ENCODE data around the gene S100PBP.
"Not testable (repeated sequence)": the region's sequence is repeated elsewhere in the genome, so short reads cannot be mapped to it uniquely, and the experiment has no call there.

Gene S100PBP

DNA sequence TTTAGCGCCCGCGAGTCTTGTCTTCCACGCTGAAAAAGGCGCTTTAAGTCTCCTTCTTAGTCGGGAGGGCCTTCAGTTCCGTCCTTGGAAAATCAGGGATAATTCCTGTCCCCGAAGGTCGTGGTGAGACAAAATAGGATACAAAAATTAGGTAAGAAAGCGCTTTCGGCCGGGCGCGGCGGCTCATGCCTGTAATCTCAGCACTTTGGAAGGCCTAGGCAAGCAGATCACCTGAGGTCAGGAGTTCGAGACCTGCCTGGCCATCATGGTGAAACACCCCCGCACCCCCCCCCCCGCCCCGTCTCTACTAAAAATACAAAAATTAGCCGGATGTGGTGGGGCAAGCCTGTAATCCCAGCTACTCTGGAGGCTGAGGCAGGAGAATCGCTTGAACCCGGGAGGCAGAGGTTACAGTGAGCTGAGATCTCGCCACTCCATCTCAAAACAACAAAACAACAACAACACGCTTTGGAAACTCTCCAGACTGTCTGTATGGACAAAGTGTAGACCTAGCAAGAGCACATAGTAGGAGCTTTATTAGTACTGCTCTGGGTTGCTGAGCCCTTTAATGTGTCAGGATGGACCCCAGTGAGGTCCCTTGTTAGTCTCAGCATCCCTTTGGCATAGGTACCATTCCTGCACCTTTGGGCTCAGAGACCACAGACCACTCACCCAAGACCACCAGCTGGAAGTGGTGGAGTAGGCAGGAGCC, 84.5 kb downstream of the S100PBP start:
- ATAC-seq (ENCODE audit: low read depth) (no peak), DNase-seq (ENCODE audit: low spot score) (peak; percentile 29)
- Histone ChIP-seq H3K27me3 (ENCODE audit: insufficient read depth, poor library complexity, severe bottlenecking) (no peaks in the 10 kb centered on the region), H3K9me3 (ENCODE audit: severe bottlenecking) (no peaks in the 10 kb centered on the region), H3K4me1 (ENCODE audit: insufficient read depth, poor library complexity, severe bottlenecking) (no peaks in the 10 kb centered on the region), H3K36me3 (ENCODE audit: low read depth) (no peaks in the 10 kb centered on the region), H3K4me3 (ENCODE audit: severe bottlenecking) (peak overlapping the region; percentile 81), H3K27ac (ENCODE audit: poor library complexity, severe bottlenecking) (no peak overlapping the region)
- TF ChIP-seq, protein P1, sequence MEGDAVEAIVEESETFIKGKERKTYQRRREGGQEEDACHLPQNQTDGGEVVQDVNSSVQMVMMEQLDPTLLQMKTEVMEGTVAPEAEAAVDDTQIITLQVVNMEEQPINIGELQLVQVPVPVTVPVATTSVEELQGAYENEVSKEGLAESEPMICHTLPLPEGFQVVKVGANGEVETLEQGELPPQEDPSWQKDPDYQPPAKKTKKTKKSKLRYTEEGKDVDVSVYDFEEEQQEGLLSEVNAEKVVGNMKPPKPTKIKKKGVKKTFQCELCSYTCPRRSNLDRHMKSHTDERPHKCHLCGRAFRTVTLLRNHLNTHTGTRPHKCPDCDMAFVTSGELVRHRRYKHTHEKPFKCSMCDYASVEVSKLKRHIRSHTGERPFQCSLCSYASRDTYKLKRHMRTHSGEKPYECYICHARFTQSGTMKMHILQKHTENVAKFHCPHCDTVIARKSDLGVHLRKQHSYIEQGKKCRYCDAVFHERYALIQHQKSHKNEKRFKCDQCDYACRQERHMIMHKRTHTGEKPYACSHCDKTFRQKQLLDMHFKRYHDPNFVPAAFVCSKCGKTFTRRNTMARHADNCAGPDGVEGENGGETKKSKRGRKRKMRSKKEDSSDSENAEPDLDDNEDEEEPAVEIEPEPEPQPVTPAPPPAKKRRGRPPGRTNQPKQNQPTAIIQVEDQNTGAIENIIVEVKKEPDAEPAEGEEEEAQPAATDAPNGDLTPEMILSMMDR (IDR thresholded peaks at IDR 0.05; ENCODE audit: poor library complexity, severe bottlenecking) = no peak

DNA sequence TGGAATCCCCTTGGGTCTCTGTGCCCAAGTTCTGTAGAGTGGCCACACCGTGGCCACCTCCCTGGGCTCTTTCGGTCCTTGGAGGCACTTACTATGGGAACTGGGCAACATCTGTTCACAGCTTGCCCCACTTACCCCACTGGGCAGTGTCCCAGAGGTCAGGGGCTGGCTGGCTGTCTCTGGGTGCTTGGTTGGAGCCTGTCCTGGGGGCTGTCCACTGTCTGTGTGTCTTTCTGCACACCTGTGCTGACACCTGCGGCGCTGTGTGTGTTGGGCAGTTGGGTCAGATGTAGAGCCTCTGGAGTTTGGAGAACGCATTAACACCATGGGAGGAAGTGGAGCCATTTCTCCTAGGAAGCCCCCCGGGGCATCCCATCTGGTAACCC, 85.1 kb downstream of the S100PBP start:
- ATAC-seq (ENCODE audit: low read depth) (no peak), DNase-seq (ENCODE audit: low spot score) (peak; percentile 19)
- TF ChIP-seq, protein P1 (IDR thresholded peaks at IDR 0.05; ENCODE audit: poor library complexity, severe bottlenecking) = no peak
- Histone ChIP-seq H3K9me3 (ENCODE audit: severe bottlenecking) (no peaks in the 10 kb centered on the region), H3K27ac (ENCODE audit: poor library complexity, severe bottlenecking) (no peak overlapping the region), H3K27me3 (ENCODE audit: insufficient read depth, poor library complexity, severe bottlenecking) (no peaks in the 10 kb centered on the region), H3K4me3 (ENCODE audit: severe bottlenecking) (no peak overlapping the region), H3K4me1 (ENCODE audit: insufficient read depth, poor library complexity, severe bottlenecking) (no peaks in the 10 kb centered on the region), H3K36me3 (ENCODE audit: low read depth) (no peaks in the 10 kb centered on the region)

DNA sequence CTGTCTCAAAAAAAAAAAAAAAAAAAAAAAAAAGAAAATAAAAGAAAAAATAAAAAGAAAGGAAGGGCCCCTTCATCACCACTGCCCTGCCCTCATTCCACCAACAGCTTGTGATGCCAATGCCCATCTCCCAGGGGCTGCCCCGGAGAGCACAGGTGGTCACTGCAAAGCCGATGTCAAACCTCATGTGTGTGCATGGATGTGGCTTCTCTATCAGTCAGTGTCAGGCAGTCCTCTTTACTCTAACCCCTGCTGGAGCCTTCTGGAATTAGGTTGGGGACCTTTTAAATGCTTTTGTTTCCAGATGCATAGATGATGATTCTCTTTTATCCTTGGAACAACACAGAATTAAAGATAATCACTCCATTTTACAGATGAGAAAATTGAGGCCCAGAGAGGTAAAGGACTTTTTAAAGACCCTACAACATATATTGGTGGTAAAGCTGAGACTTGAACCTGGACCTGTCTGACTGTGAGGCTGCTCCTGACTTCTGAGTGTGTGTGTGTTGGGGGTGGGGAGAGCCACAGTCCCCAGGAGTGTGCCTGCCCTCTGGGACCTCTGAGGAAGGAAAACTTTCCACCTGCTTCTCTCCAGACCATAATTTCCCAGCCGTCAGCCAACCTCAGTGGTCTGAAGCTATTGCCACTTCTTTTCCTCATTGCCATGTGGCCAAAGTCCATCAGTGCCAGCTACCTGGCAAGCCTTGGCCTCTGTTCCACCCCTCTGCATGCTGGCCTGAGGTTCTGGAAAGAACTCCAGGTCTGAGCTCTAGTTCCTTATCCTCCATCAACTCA, 86.7 kb downstream of the S100PBP start:
- H3K4me1 ChIP-seq (ENCODE audit: insufficient read depth, poor library complexity, severe bottlenecking) = no peaks in the 10 kb centered on the region
- H3K36me3 ChIP-seq (ENCODE audit: low read depth) = no peaks in the 10 kb centered on the region
- DNase-seq (ENCODE audit: low spot score) = no peak
- ATAC-seq (ENCODE audit: low read depth) = no peak
- TF ChIP-seq, protein P1 (IDR thresholded peaks at IDR 0.05; ENCODE audit: poor library complexity, severe bottlenecking) = no peak
- H3K9me3 ChIP-seq (ENCODE audit: severe bottlenecking) = no peaks in the 10 kb centered on the region
- no peak overlapping the region for H3K27ac ChIP-seq (ENCODE audit: poor library complexity, severe bottlenecking)
- no peaks in the 10 kb centered on the region for H3K27me3 ChIP-seq (ENCODE audit: insufficient read depth, poor library complexity, severe bottlenecking)
- no peak overlapping the region for H3K4me3 ChIP-seq (ENCODE audit: severe bottlenecking)

DNA sequence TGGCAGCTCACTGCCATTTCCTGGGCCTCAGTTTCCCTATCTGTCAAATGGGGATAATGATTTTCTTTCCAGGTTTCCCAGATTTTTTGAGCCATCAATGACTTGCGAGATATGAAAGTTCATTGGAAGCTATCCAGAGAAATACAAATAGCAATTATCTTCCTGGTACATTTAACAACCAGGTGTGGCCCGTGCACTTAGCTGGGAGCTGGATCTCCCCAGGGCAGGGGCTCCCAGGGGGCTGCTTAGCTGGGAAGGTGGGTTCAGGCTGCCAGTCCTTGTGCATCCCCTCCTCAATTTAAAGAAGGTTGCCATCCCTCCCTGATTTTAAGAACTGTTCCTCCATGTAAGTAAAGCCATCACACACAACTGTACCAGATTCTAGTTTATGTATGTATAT, 87.3 kb downstream of the S100PBP start:
- no peak for DNase-seq (ENCODE audit: low spot score)
- Histone ChIP-seq H3K9me3 (ENCODE audit: severe bottlenecking) (no peaks in the 10 kb centered on the region), H3K4me3 (ENCODE audit: severe bottlenecking) (no peak overlapping the region), H3K27me3 (ENCODE audit: insufficient read depth, poor library complexity, severe bottlenecking) (no peaks in the 10 kb centered on the region), H3K36me3 (ENCODE audit: low read depth) (no peaks in the 10 kb centered on the region), H3K27ac (ENCODE audit: poor library complexity, severe bottlenecking) (no peak overlapping the region), H3K4me1 (ENCODE audit: insufficient read depth, poor library complexity, severe bottlenecking) (no peaks in the 10 kb centered on the region)
- ATAC-seq (ENCODE audit: low read depth) = no peak
- TF ChIP-seq, protein P1 (IDR thresholded peaks at IDR 0.05; ENCODE audit: poor library complexity, severe bottlenecking) = no peak

DNA sequence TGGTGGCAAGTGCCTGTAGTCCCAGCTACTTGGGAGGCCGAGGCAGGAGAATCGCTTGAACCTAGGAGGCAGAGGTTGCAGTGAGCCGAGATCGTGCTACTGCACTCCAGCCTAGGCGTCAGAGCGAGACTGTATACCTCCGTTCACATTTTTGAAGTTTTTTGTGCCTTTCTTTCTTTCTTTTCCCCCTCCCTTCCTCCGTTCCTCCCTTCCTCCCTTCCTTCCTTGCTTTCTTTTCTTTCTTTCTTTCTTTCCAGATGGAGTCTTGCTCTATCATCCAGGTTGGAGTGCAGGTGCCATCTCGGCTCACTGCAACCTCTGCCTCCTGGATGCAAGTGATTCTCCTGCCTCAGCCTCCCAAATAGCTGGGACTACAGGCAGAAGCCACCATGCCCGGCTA, 88.1 kb downstream of the S100PBP start:
- H3K4me1 ChIP-seq (ENCODE audit: insufficient read depth, poor library complexity, severe bottlenecking); H3K9me3 ChIP-seq (ENCODE audit: severe bottlenecking); H3K36me3 ChIP-seq (ENCODE audit: low read depth); ATAC-seq (ENCODE audit: low read depth); H3K27me3 ChIP-seq (ENCODE audit: insufficient read depth, poor library complexity, severe bottlenecking); H3K27ac ChIP-seq (ENCODE audit: poor library complexity, severe bottlenecking); DNase-seq (ENCODE audit: low spot score); H3K4me3 ChIP-seq (ENCODE audit: severe bottlenecking): not testable (repeated sequence)
